Fibroblast of upper back skin (primary cell): ENCODE measurements around the gene CHMP3.
"Not testable (repeated sequence)": the region's sequence is repeated elsewhere in the genome, so short reads cannot be mapped to it uniquely, and the experiment has no call there.

ENCODE experiments used
- DNase-seq: peaks from one replicate; pipeline ENCODE4 v3.0.0-alpha.2; 2013

The CHMP3 gene

DNA sequence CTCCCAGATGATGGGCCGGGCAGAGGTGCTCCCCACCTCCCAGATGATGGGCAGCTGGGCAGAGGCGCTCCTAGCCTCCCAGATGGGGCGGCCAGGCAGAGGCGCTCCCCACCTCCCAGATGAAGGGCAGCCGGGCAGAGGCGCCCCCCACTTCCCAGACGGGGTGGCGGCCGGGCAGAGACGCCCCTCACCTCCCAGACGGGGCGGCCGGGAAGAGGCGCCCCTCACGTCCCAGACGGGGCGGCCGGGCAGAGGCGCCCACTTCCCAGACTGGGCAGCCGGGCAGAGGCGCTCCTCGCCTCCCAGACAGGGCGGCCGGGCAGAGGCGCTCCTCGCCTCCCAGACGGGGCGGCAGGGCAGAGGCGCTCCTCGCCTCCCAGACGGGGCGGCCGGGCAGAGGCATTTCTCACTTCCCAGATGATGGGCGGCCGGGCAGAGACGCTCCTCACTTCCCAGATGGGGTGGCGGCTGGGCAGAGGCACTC lies 14.3 kb downstream of the CHMP3 start:
- not testable (repeated sequence) for DNase-seq

GRCh38 chr2:86548165-86548912 lies 14.9 kb downstream of the CHMP3 start:
- DNase-seq = not testable (repeated sequence)

DNA sequence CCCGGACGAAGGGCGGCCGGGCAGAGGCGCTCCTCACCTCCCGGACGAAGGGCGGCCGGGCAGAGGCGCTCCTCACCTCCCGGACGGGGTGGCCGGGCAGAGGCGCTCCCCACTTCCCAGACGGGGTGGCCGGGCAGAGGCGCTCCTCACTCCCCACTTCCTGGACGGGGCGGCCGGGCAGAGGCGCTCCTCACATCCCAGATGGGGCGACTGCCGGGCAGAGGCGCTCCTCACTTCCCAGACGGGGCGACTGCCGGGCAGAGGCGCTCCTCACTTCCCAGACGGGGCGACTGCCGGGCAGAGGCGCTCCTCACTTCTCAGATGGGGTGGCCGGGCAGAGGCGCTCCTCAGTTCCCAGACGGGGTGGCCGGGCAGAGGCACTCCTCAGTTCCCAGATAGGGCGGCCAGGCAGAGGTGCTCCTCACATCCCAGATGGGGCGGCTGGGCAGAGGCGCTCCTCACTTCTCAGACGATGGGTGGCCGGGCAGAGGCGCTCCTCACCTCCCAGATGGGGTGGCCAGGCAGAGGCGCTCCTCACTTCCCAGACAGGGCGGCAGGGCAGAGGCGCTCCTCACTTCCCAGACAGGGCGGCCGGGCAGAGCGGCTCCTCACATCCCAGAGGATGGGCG lies 17.8 kb downstream of the CHMP3 start:
- not testable (repeated sequence) for DNase-seq

DNA sequence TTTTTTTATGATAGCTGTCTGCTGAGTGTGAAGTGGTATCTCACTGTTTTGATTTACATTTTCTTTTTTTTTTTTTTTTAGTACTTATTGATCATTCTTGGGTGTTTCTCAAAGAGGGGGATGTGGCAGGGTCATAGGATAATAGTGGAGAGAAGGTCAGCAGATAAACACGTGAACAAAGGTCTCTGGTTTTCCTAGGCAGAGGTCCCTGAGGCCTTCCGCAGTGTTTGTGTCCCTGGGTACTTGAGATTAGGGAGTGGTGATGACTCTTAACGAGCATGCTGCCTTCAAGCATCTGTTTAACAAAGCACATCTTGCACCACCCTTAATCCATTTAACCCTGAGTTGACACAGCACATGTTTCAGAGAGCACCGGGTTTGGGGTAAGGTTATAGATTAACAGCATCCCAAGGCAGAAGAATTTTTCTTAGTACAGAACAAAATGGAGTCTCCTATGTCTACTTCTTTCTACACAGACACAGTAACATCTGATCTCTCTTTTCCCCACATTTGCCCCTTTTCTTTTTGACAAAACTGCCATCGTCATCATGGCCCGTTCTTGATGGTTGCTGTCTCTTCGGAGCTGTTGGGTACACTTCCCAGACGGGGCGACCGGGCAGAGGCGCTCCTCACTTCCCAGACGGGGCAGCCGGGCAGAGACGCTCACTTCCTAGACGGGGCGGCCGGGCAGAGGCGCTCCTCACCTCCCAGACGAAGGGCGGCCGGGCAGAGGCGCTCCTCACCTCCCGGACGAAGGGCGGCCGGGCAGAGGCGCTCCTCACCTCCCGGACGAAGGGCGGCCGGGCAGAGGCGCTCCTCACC lies 18.8 kb downstream of the CHMP3 start:
- DNase-seq = not testable (repeated sequence)

GRCh38 chr2:86543793-86544192 lies 19.4 kb downstream of the CHMP3 start:
- no peak for DNase-seq

DNA sequence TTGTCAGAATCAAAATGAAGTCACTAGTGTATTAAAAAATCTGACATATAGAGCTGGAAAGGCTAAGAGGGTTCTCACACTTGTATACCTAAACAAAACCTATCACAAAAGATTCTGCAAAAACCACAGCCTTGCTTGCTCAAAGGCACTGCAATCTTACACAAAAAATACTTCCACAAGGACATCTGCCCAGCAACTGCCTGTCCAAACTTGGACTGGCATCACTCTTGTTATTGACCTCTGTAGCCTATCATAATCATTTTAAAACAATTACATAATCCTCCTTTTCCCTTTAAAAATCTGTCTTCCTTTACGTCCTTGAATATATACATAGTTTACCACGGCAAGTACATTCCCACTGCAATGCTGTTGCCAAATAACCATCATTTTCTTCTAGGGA lies 19.9 kb downstream of the CHMP3 start:
- no peak for DNase-seq

GRCh38 chr2:86542814-86543213 lies 20.4 kb downstream of the CHMP3 start:
- DNase-seq = no peak

GRCh38 chr2:86541334-86541733 lies 21.9 kb downstream of the CHMP3 start:
- no peak for DNase-seq

- no peak for DNase-seq
These were observed 29.7 kb downstream of the CHMP3 start for GRCh38 chr2:86533589-86533988.

- no peak for DNase-seq
These were observed 37.6 kb downstream of the CHMP3 start for GRCh38 chr2:86525421-86526340.

DNA sequence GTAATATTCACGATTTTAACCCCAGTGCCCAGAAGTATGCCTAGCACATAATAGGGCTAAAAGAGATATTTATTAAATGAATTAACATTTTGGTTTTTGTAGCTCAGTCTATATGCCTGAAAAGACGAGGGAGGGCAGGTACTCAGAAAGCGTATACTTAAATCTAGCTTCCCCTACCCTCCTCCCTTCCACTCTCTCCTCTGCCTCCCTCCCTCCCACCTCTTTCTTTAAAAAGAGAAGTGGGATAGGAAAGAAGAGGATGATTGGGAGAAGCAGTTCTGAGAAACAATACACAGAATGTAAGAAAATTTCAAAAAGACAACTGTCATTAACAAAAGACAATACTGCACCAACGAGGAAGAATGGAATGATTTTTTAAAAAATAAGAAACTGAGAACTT lies 39.8 kb downstream of the CHMP3 start:
- no peak for DNase-seq

GRCh38 chr2:86522711-86523110 lies 40.5 kb downstream of the CHMP3 start:
- no peak for DNase-seq

DNA sequence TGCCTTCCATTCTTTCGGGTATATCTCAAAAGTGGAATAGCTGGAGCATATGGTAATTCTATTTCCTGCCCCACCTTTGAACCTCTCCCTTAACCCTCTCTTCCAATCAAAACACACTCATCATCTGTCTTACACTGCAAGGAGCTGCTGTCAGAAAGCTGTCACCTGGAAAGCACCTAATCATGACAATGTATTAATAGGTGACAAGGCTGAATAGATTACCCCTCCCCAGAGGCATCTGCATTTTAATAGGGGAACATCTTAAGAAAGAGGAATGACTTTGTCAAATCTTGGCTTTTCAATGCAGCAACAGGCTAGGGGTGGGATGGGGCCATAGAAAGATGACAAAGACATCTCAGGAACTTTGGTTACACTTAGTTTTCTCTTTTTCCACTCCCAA lies 41.3 kb downstream of the CHMP3 start:
- no peak for DNase-seq

DNA sequence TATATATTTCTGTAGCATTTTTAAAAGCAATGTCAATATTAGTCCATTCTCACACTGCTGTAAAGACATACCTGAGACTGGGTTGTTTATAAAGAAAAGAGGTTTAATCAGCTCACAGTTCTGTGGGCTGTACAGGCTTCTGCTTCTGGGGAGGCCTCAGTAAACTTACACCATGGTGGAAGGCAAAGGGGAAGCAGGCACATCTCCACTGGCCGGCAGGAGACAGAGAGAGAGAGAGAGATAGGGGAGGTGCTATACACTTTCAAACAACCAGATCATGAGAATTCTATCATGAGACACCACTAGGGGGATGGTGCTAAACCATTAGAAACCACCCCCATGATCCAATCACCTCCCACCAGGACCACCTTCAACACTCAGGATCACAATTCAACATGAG lies 43.1 kb downstream of the CHMP3 start:
- no peak for DNase-seq

DNA sequence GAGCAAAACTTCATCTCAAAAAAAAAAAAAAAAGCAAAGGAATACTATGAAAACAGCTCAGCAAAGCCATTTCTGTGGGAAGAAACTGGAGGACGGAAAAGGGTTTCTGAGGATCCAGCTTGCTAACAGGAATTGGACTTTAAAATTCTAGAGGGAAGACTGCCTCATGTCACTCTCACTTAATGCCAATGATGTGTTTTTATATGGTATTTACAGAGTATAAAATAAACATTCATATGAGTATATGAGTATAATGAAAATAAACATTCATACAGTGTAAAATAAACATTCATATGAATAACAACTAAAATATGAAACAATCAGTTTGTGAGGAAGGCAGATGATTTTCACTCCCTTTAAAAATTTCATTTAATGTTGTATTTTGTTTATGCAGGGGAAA lies 43.9 kb downstream of the CHMP3 start:
- no peak for DNase-seq

DNA sequence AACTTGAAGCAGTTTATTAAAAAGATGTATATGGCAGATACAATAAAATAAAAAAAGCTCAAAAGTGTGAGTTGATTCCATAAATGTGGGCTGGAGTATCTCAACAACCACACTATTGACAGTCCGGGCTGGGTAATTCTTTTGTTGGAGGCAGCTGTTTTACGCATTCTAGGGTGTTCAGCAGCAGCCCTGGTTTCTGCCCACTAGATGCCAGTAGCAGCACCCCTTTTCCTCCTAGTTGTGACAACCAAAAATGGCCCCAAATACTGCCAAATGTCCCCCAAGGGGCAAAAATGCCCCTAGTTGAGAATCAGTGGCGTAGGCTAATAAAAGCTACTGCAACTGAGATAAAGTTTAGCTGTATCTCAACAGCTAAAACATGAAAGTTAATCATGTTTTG lies 44.8 kb downstream of the CHMP3 start:
- DNase-seq = no peak

DNA sequence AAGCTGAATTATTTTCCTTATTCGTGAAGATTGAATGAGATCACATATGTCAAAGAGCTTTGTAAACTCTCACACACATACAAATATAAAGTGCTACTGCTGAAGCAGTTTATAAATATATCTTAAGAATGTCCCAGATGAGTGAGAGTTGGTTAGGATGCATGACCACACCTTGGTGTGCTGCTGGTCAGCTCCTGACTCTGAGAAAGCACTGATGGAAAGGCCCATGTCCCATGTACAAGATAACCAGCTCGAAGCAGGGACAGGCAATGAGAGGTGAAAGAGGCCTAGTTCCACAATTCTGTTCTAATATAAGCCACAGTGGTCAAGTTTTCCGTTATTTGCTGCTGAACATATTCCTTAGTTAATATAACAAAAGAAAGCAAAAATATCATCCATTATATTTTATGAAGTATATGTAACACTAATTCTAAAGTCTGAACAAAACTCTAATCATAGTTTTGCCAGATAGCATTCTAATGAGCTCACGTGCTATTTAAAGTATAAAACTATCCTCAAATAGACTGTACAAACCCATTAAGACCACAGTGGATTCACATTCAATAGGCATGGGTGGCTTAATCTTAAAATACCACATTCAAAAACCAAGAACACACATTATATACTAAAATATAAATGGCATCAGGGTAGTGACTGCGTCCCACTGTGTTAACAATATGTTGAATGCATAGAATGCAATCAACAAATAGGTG lies 49.1 kb downstream of the CHMP3 start:
- DNase-seq = no peak

- DNase-seq = no peak
These were observed 50.4 kb downstream of the CHMP3 start for GRCh38 chr2:86512892-86513291.

- DNase-seq = no peak
These were observed 51.2 kb downstream of the CHMP3 start for GRCh38 chr2:86512034-86512433.

DNA sequence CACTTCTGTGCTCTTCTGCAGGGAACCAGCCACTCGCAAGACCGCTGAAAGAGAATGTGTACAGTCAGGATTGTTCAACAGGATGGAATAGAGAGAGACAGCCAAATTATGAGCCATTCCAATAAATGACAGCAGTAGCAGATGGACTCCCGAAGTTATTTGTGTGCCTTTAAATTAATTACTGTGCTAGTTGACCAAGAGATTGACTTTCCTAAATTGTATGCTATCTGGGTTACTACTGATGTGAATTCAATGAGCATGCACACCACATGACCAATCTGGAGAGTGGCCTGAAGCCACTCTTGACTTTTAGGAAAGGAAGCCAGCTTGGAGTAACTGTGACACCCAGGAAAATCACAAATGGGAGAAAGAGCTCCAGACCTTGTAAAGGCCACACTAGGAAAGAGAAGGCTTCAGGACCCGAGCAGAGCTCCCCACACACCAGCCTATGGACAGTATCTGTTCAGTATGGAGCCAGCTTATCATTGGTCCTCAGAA lies 52.8 kb downstream of the CHMP3 start:
- DNase-seq = no peak

- DNase-seq = no peak
These were observed 55.6 kb downstream of the CHMP3 start for GRCh38 chr2:86507600-86507999.
